GM18520 (cell line): ENCODE results near the gene SIRT2.

ENCODE experiments used
- ATAC-seq: cut with Tn5 transposase; IDR thresholded peaks from one replicate; pipeline ENCODE4 v1.9.1; 2021; ENCODE audit not compliant: unreplicated experiment

SIRT2 gene

GRCh38 chr19:38920602-38921419 lies 21.4 kb upstream of the SIRT2 start:
- ATAC-seq: no peak

GRCh38 chr19:38919837-38920601 lies 20.6 kb upstream of the SIRT2 start:
- ATAC-seq: no peak

GRCh38 chr19:38918526-38918925 lies 19.1 kb upstream of the SIRT2 start:
- no peak for ATAC-seq

- ATAC-seq: no peak
Observed at GRCh38 chr19:38917921-38918491, 18.6 kb upstream of the SIRT2 start.

GRCh38 chr19:38917516-38917915 lies 18.1 kb upstream of the SIRT2 start:
- ATAC-seq: no peak

GRCh38 chr19:38915329-38916321 lies 16.2 kb upstream of the SIRT2 start:
- no peak for ATAC-seq

GRCh38 chr19:38913958-38914357 lies 14.5 kb upstream of the SIRT2 start:
- ATAC-seq: no peak

GRCh38 chr19:38912600-38913514 lies 13.4 kb upstream of the SIRT2 start:
- ATAC-seq: no peak

- ATAC-seq: no peak
Observed at GRCh38 chr19:38911388-38912001, 12.1 kb upstream of the SIRT2 start.

GRCh38 chr19:38910488-38910887 lies 11.1 kb upstream of the SIRT2 start:
- ATAC-seq: no peak

- no peak for ATAC-seq
Observed at GRCh38 chr19:38908911-38909310, 9.5 kb upstream of the SIRT2 start.

- no peak for ATAC-seq
Observed at GRCh38 chr19:38907670-38908069, 8.3 kb upstream of the SIRT2 start.

GRCh38 chr19:38907227-38907626 lies 7.8 kb upstream of the SIRT2 start:
- no peak for ATAC-seq

GRCh38 chr19:38905620-38906019 lies 6.2 kb upstream of the SIRT2 start:
- no peak for ATAC-seq

- ATAC-seq: no peak
Observed at GRCh38 chr19:38904581-38905539, 5.4 kb upstream of the SIRT2 start.

GRCh38 chr19:38901683-38902082 lies 2.3 kb upstream of the SIRT2 start:
- ATAC-seq: no peak

- ATAC-seq: no peak
Observed at GRCh38 chr19:38900743-38901190, 1.3 kb upstream of the SIRT2 start.

GRCh38 chr19:38900202-38900629 lies 798 bp upstream of the SIRT2 start:
- no peak for ATAC-seq
